GM21367 (cell line): ENCODE results near the gene RAB11FIP2.

Experiments
- ATAC-seq: cut with Tn5 transposase; IDR thresholded peaks from one replicate; pipeline ENCODE4 v1.9.1; 2021; ENCODE audit not compliant: unreplicated experiment

RAB11FIP2 gene

GRCh38 chr10:118034791-118035261, 11.9 kb downstream of the RAB11FIP2 start:
- no peak for ATAC-seq

- no peak for ATAC-seq
Measured at GRCh38 chr10:118033905-118034304, 12.8 kb downstream of the RAB11FIP2 start.

GRCh38 chr10:118032564-118032963, 14.2 kb downstream of the RAB11FIP2 start:
- ATAC-seq, result no peak

GRCh38 chr10:118031351-118032075, 15.2 kb downstream of the RAB11FIP2 start:
- no peak for ATAC-seq

- peak; percentile 99 for ATAC-seq
Measured at GRCh38 chr10:118028619-118029018, 18.1 kb downstream of the RAB11FIP2 start.

- no peak for ATAC-seq
Measured at GRCh38 chr10:118027397-118027796, 19.3 kb downstream of the RAB11FIP2 start.

GRCh38 chr10:118026936-118027335, 19.8 kb downstream of the RAB11FIP2 start:
- ATAC-seq, result no peak

- no peak for ATAC-seq
Measured at GRCh38 chr10:118020365-118020764, 26.4 kb downstream of the RAB11FIP2 start.

GRCh38 chr10:118017850-118018249, 28.9 kb downstream of the RAB11FIP2 start:
- ATAC-seq, result no peak

GRCh38 chr10:118017071-118017740, 29.5 kb downstream of the RAB11FIP2 start:
- no peak for ATAC-seq

- no peak for ATAC-seq
Measured at GRCh38 chr10:118012952-118013525, 33.7 kb downstream of the RAB11FIP2 start.

GRCh38 chr10:118007773-118008172, 39.0 kb downstream of the RAB11FIP2 start:
- no peak for ATAC-seq

- no peak for ATAC-seq
Measured at GRCh38 chr10:118003126-118003525, 43.6 kb downstream of the RAB11FIP2 start.

GRCh38 chr10:118002581-118002980, 44.2 kb downstream of the RAB11FIP2 start:
- no peak for ATAC-seq

- no peak for ATAC-seq
Measured at GRCh38 chr10:117997673-117998072, 49.1 kb downstream of the RAB11FIP2 start.

GRCh38 chr10:117996709-117997108, 50.0 kb downstream of the RAB11FIP2 start:
- ATAC-seq, result no peak

GRCh38 chr10:117994771-117995170, 52.0 kb downstream of the RAB11FIP2 start:
- no peak for ATAC-seq

GRCh38 chr10:117993166-117993565, 53.6 kb downstream of the RAB11FIP2 start:
- ATAC-seq, result no peak

- ATAC-seq, result no peak
Measured at GRCh38 chr10:117991701-117992100, 55.0 kb downstream of the RAB11FIP2 start.

GRCh38 chr10:117989962-117990361, 56.8 kb downstream of the RAB11FIP2 start:
- ATAC-seq, result no peak

GRCh38 chr10:117988814-117989213, 57.9 kb downstream of the RAB11FIP2 start:
- ATAC-seq, result no peak
